Left lobe of liver (tissue), 2 donors: Measurements from ENCODE around the gene INPP4B. TPM values are rescaled to one million over a fixed set of nuclear protein-coding genes. Genes with fewer than 3 reads are reported as not detected.

Experiments used
- ATAC-seq: fragments of 200-7000 bp; cut with Tn5 transposase; one replicate; pipeline ENCODE4 v1.9.1; 2020; ENCODE audit warnings: mild to moderate bottlenecking, moderate library complexity
- DNase-seq: peaks from one replicate; pipeline ENCODE4 v3.0.0-alpha.2; 2020; ENCODE audit warnings: low spot score
- total RNA-seq: library from RNA; stranded (reverse); gene quantifications from one replicate; pipeline ENCODE4 v1.2.1, GENCODE V29; 2021
- donor health status: DM: no; HTN: no; CAD: no; lungs with moderate emphysema.
- donor health status: DM: no; HTN: yes; CAD: no.

Gene INPP4B
- total RNA-seq, 1 donor from 2014 or later = 0.93 TPM

DNA sequence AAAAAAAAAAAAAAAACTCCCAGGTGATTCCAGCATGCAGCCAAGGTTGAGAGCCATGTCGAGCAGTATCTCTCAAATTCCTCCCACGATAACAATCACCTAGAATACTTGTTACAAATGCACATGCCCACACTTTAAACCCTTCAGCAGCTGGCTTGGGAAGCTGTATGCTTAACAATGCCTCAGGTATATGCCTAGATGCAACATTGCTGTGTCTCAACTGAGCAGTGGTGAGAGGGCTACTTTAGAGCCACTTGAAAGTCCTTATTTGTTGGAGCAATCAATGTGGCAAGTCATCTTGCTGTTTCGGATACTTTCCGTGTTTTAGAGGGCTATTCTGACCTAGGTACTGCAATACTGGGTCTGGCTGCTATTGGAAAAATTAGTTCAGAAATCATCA, 487.4 kb downstream of the INPP4B start:
- ATAC-seq (no peak), DNase-seq (no peak)

DNA sequence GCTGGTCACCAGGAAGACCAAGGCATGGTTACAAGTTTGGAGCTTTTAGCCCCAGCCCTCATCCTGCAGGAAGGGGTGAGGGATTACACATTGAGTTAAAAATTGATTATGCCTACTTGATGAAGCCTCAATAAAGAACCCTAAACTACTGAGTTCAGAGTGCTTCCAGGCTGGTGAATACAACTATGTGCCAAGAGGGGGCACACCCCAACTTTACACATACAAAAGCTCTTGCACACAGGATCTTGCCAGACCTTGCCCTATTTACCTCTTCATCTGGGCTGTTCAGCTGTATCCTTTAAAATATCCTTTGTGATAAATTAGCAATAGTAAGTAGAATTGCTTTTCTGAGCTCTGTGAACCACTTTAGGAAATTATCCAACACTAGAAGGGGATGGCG, 489.3 kb downstream of the INPP4B start:
- DNase-seq (no peak), ATAC-seq (no peak)

DNA sequence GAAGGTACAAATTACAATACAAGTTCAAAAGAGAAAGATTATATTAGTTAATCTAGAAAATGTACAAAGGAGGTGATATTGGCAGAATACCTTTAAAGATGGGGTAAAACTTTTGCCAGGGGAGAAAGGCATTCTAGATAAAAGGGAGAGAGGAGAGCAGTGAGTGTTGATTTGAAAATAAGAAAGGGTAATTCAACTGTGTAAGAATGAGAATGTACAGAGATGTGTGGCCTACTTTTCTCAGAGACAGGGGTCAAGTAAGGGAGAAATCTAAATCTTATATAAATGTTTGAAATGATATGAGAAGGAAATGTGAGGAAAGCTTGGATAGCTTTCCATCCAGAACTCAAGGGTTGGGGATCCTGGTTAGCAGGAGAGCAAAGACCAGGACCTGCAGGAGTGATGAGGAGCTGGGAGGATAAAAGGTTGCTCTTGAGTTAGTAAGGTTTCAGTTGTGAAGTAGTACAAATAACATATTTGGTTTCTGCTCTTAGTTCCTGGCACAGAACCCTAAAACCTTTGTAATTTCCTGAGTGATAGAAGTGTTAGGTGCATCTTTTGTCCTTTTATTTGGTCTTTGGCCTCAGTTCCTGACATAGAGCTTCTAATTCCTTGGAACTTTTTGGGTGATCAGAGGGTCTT, 489.9 kb downstream of the INPP4B start:
- DNase-seq (no peak), ATAC-seq (no peak)

DNA sequence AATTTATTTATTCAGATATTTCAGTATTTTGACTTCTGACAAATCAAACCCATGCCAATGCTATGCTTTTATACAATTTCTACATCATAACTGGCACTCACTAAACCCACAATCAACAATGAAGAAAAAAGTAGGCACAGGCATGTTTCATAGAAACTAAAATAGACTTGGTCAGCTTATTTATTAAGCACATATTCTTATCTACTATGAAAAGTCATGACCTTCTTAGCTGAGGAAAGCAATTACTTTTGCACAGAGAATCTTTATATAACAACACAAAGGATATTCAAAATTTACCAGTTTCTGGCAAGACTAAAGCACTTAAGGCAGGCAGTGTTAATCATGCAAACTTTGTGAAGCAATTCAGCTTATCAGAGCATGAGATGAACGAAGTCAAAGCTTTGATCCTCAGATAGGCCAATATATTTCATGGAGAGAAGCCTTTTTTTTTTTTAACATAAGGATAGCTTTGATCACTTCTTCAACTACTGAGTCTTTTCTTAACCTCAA, 490.6 kb downstream of the INPP4B start:
- DNase-seq = no peak
- no peak for ATAC-seq

DNA sequence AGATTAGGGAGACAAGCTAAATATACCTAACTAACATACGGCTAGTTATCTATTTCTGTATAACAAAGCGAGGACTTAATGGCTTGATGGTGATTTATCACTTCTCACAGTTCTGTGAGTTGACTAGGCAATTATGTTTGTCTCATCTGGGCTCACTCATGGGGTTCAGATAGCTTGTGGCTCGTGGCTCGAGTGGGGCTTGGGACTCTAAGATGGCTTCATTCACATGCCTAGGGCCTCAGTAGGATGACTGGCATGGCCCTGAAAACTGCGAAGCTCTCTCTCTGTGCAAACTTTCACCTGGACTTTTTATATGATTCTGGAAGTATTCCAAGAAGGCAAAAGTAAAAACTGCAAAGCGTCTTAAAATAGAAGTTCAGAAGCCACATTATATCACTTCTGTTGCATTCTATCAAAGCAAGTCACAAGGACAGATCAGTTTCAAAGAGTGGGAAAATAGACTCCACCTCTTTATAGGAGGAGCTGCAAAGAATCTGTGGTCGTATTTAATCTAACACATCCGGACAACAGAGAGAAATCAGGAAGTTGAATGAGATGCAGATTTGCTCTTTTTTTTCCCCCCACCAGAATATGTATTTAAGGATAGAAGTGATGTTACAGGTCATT, 491.2 kb downstream of the INPP4B start:
- ATAC-seq = no peak
- no peak for DNase-seq

DNA sequence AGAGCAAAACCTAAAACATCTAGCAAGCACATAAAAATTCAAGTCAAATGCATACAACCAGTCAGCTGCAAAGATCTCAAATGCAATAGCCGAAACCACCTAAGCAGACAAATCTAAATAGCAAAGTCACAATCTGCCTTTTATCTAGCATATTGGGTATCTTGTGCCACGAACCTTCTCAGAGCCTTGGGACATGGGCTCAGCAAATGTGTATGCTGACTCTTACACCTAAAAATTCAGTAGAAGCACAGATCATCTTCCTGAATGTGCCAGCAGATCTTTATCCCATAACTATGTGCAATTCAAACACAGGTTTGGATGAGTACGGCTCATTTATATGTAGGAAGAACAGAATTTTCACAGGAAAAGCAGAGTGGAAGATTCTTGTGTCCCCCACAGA, 492.1 kb downstream of the INPP4B start:
- DNase-seq = no peak
- ATAC-seq = no peak

DNA sequence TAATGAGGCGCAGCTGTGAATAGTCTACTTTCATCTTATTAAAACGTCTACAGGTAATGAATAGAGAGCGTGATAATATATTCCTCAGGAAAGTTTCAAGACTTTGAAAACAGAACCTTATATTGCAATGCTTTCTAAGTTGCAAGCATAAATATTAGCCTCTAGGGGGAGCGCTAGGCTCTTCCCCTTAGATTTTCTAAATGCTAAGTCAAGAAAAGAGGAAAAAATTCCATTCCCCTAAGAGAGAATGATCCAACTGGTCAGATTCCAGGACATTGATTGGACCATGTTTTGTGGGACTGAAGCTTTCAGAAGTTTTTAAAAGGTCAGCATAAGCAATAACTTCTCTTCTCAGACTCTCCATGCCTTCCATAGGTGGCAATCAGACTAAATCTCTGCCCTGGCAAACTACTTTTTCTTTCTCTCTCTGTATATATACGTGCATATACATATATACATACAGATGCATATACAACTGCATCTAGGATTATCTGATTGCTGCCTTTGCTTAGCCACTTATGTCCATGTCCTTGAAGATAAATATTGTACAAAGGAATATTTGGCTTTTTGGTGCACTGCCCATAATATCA, 492.9 kb downstream of the INPP4B start:
- ATAC-seq = peak; percentile 93
- DNase-seq = no peak

DNA sequence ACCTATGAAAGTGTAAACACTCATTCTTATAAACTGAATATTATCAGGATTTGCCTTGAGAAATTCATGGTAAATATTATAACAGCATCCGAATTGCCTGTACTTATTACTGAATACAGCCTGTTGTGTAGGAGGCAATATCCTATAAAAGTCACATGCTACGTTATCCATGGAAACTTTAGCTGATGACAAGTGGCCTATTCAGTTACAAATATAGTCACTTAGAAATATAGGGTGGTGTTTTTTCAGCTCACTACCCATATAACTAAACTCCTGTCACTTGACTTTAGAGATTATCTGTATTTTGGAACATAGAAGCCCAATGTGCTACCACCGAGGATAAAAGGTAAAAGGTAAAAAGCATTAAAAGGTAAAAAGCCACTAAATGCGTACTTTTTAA, 493.4 kb downstream of the INPP4B start:
- DNase-seq (no peak), ATAC-seq (no peak)

DNA sequence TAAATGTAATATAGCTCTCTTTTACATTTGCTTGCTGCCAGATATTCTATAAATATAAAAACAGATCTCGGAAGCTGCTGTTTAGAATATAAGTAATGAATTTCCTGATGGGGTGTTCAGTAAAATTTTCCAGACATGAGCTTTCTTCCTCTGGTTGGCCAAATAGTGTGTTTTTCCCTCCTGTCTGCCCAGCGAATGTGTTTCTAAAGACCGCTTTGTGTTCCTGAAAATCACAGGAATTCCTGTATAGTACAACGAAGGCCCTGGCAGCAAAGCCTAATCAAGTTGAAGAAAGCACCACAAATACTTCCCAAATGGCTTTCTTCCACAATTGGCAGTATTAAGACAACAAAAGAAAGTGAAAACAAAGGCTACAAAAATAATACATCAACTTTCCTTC, 494.1 kb downstream of the INPP4B start:
- no peak for ATAC-seq
- DNase-seq = no peak

DNA sequence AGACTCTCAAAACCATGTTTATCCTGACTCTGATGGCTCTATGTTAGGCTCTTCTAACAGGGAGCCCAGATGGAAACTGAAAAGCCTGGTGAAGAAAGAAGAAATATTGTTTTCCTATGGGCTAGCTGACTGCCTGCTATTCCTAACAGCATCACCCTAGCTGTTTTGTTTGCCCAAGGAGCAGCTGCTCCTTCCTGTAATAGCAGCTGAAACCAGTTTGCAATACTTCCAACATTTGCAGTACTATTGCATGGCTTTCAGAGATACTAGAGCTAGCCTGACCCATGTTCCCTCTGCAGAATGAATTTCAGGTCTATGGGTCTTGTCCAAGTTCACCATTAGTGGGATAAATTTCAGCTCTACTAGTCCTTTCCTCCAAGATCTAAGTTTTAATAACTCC, 495.2 kb downstream of the INPP4B start:
- ATAC-seq (no peak), DNase-seq (no peak)

DNA sequence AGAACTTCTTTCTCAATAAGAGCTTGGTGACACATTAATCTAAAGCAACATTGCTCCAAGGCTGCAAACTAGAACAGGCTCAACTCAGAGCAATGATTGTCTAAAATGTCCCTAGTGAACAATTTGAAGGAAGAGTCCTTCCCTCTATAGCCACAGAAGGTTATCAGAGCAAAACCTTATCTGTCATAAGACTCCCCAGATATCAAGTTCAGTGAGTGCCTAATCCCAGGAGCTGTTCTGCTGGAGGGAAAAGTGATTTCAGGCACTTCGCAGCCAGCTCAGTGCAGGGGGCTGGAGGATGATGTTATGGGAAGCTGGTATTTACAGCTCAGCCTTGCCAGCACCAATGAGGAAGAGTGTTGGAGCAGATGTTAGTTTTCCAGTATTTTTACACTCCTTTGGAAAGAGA, 497.5 kb downstream of the INPP4B start:
- no peak for DNase-seq
- ATAC-seq = no peak

DNA sequence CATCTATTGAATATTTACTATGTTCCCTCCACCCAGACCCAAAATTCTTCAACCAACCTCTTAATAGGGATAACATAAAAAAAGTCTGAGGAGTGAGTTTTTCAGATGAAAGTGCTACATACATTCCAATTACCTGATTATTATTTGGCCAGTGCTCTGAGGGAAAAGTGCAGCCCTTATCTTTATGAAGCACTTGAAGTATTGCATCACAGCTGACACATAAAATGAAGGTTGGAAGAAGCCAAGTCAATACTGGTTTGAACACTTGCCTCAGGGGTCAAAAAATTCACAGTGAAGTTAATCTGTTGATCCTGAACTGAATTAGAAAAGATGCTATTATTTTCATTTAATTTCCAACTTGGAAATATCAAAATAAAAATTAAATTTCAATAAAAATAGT, 498.9 kb downstream of the INPP4B start:
- DNase-seq (no peak), ATAC-seq (no peak)

DNA sequence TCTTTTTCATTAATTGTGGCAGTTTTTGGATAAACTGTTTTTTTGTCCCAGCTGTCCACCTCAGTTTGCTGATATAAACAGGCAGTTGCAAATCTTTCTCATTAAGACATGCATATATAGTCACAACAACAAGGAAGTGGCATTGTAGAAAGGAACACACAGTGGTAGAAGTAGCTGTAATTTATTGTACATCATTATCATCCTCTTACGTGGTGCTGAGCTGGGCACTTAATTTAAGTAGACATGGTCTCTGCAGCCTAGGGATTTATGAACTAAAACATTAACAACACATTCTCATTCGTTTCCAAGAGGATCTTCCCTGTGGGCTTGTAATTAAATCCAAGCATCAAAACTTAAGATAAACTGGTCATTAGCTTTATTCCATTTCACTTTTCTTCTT, 500.2 kb downstream of the INPP4B start:
- DNase-seq = no peak
- no peak for ATAC-seq

DNA sequence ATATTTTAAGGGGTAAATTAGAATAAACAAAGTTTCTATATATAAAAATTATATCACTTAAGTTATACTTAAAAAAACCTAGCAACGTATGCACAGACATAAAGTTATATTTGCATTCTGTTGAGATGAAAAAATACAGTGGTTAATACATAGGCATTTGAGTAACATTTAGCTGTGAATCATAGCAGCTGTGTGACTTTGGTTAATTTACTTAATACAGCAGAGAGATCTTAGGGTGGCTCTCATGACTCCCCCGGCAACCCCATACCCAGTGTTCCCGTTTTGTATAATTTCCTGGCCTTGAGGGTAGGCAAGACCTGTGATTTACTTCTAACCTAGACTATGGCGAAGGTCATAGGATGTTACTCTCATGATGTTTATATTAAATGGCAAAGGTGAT, 504.8 kb downstream of the INPP4B start:
- no peak for ATAC-seq
- DNase-seq = no peak

DNA sequence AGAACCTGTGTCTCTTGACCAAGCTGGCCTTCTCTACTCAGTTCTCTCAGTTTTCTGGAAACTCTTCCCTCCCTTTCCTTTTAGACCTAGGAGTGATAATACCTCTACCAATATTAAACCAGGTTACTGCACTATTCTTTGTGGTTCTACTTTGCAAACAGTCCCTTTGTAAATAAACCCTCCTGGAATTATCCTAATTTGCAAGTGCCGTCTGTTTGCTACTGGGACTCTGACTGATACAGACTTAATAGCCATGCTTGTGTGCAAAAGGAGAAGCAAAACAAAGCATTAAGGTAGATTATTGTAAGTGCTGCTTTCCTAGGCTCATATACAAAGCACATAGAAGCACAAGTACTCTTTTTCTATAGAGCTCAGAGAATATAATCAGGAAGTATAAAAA, 507.0 kb downstream of the INPP4B start:
- DNase-seq (no peak), ATAC-seq (no peak)

DNA sequence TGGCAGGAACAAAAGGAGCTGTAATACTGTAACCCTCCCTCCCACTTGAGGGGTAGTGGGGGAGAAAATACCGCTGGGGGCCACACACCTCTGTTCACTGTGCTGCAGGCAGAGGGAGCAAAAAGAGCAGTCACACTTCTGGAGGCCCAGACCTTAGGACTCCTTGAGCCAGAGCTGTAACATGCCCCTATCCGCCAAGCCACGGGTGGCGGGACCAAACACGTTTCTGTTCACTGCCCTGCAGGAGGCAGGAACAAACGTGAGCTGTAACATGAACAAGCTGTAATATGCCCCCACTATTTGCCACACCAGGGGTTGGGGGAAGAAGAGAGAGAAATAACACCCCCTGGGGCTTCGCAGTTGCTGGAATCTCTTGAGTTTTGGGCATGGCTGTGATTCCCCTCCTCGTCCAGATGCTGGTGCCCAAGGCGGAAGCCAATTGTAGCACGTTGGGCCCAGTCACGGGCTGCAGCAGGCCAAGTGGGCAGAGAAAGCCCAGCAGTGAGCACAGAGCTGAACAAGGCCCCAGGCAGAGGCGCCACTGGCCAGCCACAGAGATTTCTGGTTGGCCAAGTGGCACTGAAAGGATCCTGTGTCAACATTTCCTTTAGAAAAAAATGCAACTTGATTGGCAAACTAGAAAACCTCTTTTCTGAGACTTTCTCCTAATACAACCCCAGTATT, 509.7 kb downstream of the INPP4B start:
- DNase-seq (no peak), ATAC-seq (no peak)

DNA sequence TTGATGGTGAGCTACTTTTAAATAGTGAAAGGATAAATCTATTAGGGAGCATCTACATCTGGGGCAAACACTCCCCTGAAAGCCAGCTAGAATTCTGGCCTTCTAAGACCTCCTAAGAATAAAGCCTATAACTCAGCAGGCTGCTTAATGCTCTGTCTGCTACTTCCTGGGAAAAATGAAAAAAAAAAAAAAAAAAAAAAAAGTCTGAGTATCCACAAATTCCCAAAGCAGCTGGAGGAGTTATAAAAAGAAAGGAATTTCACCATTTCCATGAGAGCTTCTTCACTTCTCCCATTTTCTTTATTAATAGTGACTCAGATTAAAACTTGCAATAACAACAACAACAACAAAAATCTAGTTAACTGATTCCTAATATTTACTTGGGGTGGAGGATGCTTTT, 511.2 kb downstream of the INPP4B start:
- no peak for ATAC-seq

DNA sequence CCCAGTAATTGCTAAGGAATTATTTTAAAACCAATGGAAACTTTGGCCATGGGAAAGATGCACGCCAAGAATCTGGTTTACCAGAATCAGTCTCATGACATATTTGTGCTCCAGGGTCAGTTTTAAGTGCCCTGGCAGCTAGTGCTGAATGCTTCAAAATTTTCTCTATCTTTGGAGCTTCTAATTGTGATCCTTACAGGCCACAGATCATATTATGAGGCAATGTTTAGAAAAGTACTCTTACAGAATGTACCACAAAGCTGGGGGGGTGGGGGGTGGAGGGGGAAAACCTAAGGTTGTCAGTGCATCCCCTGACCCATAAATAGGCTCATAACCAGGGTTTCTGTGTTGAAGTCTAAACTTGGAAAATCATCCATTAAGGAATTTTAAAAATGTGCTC, 514.5 kb downstream of the INPP4B start:
- no peak for DNase-seq
- ATAC-seq = peak; percentile 23

More for the DNA sequence above, 511.2 kb downstream of the INPP4B start:
- DNase-seq = no peak

DNA sequence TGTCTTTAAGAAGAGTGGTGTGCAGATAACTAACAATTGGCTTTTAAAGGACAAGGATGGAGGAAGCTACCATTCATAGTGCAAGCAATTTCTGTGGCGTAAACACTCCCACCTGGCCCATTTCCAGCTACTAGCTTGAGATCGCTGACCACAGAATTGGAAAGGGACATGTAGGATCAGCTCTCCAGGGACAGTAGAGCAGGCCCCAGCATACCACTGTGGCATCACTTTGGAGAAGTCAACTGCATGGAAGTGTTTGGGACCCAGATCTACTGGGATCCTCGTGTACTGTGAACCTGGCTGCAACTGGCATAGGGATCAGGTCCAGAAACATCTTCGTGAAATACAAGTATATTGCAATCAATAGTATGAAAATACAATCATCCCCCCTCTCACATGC, 515.0 kb downstream of the INPP4B start:
- DNase-seq (no peak), ATAC-seq (no peak)

DNA sequence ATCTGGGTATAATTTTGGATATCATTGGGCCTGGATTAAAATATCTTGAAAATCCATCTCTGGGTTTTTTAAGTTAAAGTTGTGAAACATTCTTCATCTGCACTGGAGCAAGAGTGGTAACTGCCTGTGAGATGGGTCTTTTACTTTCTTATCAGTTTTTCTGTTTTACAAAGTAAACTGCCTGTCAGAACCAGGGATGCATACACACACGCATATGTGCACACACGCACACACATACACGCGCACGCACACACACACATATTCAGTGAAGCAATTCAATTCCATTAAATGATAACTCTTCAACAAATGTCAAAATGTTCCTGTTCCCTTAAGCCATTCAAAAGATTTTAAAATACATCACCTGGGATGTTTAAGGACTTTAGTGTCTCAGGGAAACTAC, 515.8 kb downstream of the INPP4B start:
- no peak for DNase-seq
- no peak for ATAC-seq

DNA sequence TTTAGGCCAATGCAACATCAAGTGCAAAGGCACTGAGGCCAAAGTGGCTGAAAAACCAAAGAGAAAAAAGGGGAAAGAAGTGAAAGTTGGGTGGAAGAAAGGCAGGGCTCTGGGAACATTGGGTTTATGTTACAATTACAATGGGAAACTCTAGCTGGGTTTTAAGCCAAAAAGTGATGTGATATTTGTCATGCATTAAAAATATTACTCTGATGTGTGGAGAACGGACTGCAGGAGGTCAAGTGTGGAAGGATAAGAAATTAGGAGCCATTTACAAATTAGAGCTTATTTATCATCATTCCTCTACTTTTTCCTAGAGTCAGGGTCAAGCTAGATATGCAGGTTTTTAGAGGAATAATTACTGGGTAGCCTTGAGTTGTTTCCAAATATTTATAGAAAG, 516.8 kb downstream of the INPP4B start:
- no peak for ATAC-seq

DNA sequence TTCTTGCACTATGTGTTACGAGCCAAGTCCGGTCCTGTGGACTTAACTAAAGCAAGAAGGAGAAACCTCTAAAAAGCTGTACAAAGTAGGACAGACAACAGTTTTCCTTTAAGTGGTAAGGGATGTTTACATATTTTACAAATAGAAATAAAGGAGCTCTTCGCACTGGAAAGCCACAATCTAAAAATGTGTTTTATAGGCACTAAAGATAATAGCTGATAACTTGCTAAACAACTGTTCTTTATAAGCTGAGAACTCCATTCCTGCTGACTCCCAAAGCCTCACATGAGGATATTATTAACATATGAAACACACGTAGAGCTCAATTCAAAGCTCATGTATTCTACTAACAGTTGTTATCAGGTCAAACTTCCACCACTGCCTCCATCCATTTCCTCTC, 519.9 kb downstream of the INPP4B start:
- ATAC-seq = no peak
- no peak for DNase-seq

More for the DNA sequence above, 516.8 kb downstream of the INPP4B start:
- DNase-seq = no peak
